Activated CD4-positive, alpha-beta T cell treated with anti-CD3 and anti-CD28 coated beads, Interleukin-2, amount 50 U/mL, for 48 hours (primary cell): Measurements from ENCODE around the gene USP12.

Experiments
- DNase-seq, 2 experiments: peaks; one replicate each; pipeline ENCODE4 v3.0.0-alpha.2; 2020

The USP12 gene

GRCh38 chr13:27028683-27029480 lies 142.7 kb downstream of the USP12 start:
- DNase-seq = no peak

GRCh38 chr13:27027086-27027667 lies 144.4 kb downstream of the USP12 start:
- DNase-seq = no peak

GRCh38 chr13:27026396-27026795 lies 145.2 kb downstream of the USP12 start:
- DNase-seq = no peak

- DNase-seq = no peak
These were observed 146.7 kb downstream of the USP12 start for GRCh38 chr13:27024776-27025492.

GRCh38 chr13:27024074-27024461 lies 147.5 kb downstream of the USP12 start:
- DNase-seq = no peak

- no peak for DNase-seq
These were observed 148.1 kb downstream of the USP12 start for GRCh38 chr13:27023385-27024073.

- DNase-seq = no peak
These were observed 148.9 kb downstream of the USP12 start for GRCh38 chr13:27022571-27023311.

- no peak for DNase-seq
These were observed 151.2 kb downstream of the USP12 start for GRCh38 chr13:27020415-27020814.

GRCh38 chr13:27018882-27019281 lies 152.7 kb downstream of the USP12 start:
- no peak for DNase-seq

GRCh38 chr13:27018344-27018861 lies 153.2 kb downstream of the USP12 start:
- DNase-seq = no peak

GRCh38 chr13:27016875-27017274 lies 154.7 kb downstream of the USP12 start:
- DNase-seq = no peak
